ENCODE data around the gene FANK1. TPM values are rescaled to one million over a fixed set of nuclear protein-coding genes. Genes with fewer than 3 reads are reported as not detected.
A peak's percentile ranks its signal among the peaks of the same experiment; 100 is the strongest.

FANK1 gene
- total RNA-seq, 1 donor from 2014 or later: 11.0 TPM

- no peak for TF ChIP-seq CTCF (IDR thresholded peaks at IDR 0.05; ENCODE audit: unreplicated experiment)
- no peaks in the 10 kb centered on the region for H3K27me3 Mint-ChIP-seq (ENCODE audit: low read depth)
- no peaks in the 10 kb centered on the region for H3K9me3 Mint-ChIP-seq
- peaks cover 14% of the 10 kb centered on the region for H3K36me3 Mint-ChIP-seq
- no peak overlapping the region for H3K4me3 Mint-ChIP-seq
- H3K4me1 Mint-ChIP-seq: no peaks in the 10 kb centered on the region
- no peak for DNase-seq (ENCODE audit: low spot score in 2 of 2, unreplicated experiment in 2 of 2)
- H3K27ac Mint-ChIP-seq: no peak overlapping the region
These were observed 29.8 kb upstream of the FANK1 start for GRCh38 chr10:125866421-125867029.

- no peaks in the 10 kb centered on the region for H3K27me3 Mint-ChIP-seq (ENCODE audit: low read depth)
These were observed 27.9 kb upstream of the FANK1 start for GRCh38 chr10:125868372-125868975.

GRCh38 chr10:125871338-125871737 is 25.0 kb upstream of the FANK1 start:
- Mint-ChIP-seq H3K27me3 (ENCODE audit: low read depth) (no peaks in the 10 kb centered on the region), H3K4me1 (no peaks in the 10 kb centered on the region), H3K27ac (no peak overlapping the region), H3K9me3 (peaks cover 13% of the 10 kb centered on the region), H3K4me3 (no peak overlapping the region), H3K36me3 (peaks cover 31% of the 10 kb centered on the region)
- DNase-seq (ENCODE audit: low spot score in 2 of 2, unreplicated experiment in 2 of 2): no peak
- TF ChIP-seq CTCF (IDR thresholded peaks at IDR 0.05; ENCODE audit: unreplicated experiment): no peak

More at GRCh38 chr10:125868372-125868975, 27.9 kb upstream of the FANK1 start:
- Mint-ChIP-seq H3K4me1 (no peaks in the 10 kb centered on the region), H3K27ac (peak overlapping the region; percentile 30), H3K36me3 (peaks cover 17% of the 10 kb centered on the region), H3K9me3 (no peaks in the 10 kb centered on the region), H3K4me3 (no peak overlapping the region)
- peak; percentile 68 for TF ChIP-seq CTCF (IDR thresholded peaks at IDR 0.05; ENCODE audit: unreplicated experiment)
- no peak for DNase-seq (ENCODE audit: low spot score in 2 of 2, unreplicated experiment in 2 of 2)

- peaks cover 55% of the 10 kb centered on the region for H3K36me3 Mint-ChIP-seq
- H3K27ac Mint-ChIP-seq: no peak overlapping the region
- peaks cover 26% of the 10 kb centered on the region for H3K9me3 Mint-ChIP-seq
- peaks cover 13% of the 10 kb centered on the region for H3K4me1 Mint-ChIP-seq
- no peak overlapping the region for H3K4me3 Mint-ChIP-seq
- no peaks in the 10 kb centered on the region for H3K27me3 Mint-ChIP-seq (ENCODE audit: low read depth)
- TF ChIP-seq CTCF (IDR thresholded peaks at IDR 0.05; ENCODE audit: unreplicated experiment): no peak
- DNase-seq (ENCODE audit: low spot score in 2 of 2, unreplicated experiment in 2 of 2): no peak
These were observed 17.2 kb upstream of the FANK1 start for GRCh38 chr10:125878957-125879835.

GRCh38 chr10:125880719-125881118 is 15.6 kb upstream of the FANK1 start:
- Mint-ChIP-seq H3K36me3 (peaks cover 42% of the 10 kb centered on the region), H3K9me3 (peaks cover 19% of the 10 kb centered on the region), H3K27ac (peak overlapping the region; percentile 47), H3K4me1 (peaks cover 13% of the 10 kb centered on the region), H3K27me3 (ENCODE audit: low read depth) (no peaks in the 10 kb centered on the region), H3K4me3 (no peak overlapping the region)
- DNase-seq (ENCODE audit: low spot score in 2 of 2, unreplicated experiment in 2 of 2): no peak
- TF ChIP-seq CTCF (IDR thresholded peaks at IDR 0.05; ENCODE audit: unreplicated experiment): no peak

Measured in mesothelial cell of epicardium (in vitro differentiated cells).